Measurements from ENCODE around the gene NOTCH3.

NOTCH3 gene

DNA sequence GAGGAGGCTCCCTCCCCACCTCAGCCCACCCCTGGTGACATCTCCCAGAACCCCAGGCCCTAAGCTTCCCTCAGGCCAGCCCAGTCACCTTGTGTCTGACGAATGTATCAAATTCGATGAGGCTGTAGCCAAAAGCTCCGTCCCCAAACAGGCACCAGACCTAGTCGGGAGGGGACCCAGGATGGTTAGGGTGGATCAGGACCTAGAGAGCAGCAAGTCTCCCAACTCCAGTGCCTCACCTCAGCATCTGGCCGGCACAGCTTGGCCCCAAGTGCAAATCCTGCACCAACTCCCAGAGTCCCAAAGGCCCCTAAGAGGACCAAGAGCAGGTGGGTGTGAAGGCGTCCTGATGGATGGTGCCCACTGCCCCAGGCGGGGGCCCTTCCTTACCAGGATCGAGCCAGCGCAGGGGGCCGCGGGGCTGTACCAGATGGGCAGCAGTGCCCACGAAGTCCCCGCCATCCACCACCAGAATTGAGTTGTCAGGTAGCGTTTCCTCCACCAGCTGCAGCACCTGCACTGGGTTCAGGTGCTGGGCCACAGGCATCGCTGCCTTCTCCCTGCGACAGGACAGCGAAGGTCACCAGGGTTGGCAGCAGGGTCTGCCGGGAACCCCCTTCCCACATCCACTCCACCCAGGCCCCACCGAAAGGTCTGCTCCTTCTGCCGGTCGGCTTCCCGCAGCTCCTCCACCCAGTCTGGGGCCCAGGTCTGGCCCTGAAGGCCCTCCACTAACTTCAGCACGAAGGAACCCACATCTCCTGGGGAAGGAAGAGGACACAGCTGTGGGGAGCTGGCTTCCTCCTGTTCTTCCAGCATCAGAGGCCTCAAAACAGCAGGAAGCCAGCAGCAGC is 84.8 kb downstream of the NOTCH3 start:
- DNase-seq (ENCODE audit: low read depth): no peak
- TF ChIP-seq, protein P1, sequence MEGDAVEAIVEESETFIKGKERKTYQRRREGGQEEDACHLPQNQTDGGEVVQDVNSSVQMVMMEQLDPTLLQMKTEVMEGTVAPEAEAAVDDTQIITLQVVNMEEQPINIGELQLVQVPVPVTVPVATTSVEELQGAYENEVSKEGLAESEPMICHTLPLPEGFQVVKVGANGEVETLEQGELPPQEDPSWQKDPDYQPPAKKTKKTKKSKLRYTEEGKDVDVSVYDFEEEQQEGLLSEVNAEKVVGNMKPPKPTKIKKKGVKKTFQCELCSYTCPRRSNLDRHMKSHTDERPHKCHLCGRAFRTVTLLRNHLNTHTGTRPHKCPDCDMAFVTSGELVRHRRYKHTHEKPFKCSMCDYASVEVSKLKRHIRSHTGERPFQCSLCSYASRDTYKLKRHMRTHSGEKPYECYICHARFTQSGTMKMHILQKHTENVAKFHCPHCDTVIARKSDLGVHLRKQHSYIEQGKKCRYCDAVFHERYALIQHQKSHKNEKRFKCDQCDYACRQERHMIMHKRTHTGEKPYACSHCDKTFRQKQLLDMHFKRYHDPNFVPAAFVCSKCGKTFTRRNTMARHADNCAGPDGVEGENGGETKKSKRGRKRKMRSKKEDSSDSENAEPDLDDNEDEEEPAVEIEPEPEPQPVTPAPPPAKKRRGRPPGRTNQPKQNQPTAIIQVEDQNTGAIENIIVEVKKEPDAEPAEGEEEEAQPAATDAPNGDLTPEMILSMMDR (IDR thresholded peaks at IDR 0.05; ENCODE audit: low read length, missing control alignments): no peak
- H3K4me3 ChIP-seq (replicated peaks; ENCODE audit: low read depth, low read length): no peak overlapping the region

DNA sequence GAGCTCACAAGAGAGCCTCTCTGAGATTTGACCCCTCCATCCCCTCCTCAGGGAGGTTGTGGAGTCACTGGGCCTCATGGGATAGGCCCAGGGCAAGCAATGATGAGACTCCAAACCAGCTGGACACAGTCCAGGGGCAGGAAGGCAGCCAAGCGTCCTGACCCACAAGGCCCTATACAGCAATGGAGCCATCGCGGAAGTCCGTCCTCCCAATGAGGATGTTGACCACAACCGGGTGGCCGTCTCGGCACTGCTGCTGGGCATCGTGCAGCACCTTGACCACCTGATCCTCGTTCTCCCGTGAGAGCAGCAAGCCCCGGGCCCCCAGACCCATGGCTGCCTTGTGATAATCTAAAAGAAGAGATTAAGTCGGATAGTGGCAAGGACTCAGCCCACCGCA is 85.7 kb downstream of the NOTCH3 start:
- no peak overlapping the region for H3K4me3 ChIP-seq (replicated peaks; ENCODE audit: low read depth, low read length)
- peak; percentile 68 for DNase-seq (ENCODE audit: low read depth)
- TF ChIP-seq, protein P1 (IDR thresholded peaks at IDR 0.05; ENCODE audit: low read length, missing control alignments): no peak

DNA sequence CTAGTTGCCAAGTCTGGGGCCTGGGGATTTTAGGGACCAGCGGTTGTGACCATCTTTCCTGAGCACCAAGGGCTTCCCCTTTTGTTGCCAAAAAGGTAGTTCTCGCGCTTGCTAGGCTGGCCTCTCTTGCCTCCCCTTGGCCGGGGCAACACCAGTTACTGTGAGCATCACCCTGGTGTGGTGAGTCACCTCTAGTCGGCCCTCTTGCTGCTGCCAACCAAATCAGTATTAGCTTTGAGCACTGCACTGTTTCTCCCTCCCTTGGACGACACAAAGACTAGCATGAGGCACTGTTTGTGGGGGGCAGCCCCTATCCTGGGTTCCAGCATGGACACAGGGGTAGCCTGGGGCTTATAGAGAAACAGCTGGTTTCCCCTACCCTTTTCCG is 86.6 kb downstream of the NOTCH3 start:
- H3K4me3 ChIP-seq (replicated peaks; ENCODE audit: low read depth, low read length): no peak overlapping the region
- TF ChIP-seq, protein P1 (IDR thresholded peaks at IDR 0.05; ENCODE audit: low read length, missing control alignments): no peak
- DNase-seq (ENCODE audit: low read depth): peak; percentile 54

DNA sequence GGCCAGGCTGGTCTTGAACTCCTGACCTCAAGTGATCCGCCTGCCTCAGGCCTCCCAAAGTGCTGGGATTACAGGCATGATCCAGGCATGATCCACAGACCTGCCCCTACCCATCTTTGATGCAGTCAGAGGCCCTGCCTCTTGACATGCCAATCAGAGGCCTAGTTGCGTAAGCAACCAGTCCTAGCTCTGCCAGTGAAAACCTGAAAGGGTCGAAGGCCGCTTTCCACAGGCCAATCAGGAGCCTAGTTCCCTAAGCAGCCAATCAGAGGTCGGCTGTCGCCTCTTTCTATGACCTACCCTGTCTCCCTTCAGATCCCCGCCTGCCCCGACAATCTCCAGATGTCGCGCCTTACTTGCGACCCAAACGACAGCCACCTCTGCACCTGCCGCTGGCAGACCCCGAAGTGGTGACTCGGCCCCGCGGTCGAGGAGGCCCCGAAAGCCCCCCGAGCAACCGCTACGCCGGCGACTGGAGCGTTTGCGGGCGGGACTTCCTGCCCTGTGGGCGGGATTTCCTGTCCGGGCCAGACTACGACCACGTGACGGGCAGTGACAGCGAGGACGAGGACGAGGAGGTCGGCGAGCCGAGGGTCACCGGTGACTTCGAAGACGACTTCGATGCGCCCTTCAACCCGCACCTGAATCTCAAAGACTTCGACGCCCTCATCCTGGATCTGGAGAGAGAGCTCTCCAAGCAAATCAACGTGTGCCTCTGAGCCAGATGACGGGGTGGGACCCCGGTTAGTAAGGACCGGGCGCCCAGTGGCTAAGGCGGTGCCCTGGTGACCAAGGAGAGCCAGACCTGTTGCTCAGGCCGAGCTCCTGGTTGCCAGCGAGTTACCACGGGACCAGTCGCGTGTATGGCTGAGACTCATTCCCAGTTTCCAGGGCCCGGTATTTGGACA is 87.3 kb downstream of the NOTCH3 start:
- no peak overlapping the region for H3K4me3 ChIP-seq (replicated peaks; ENCODE audit: low read depth, low read length)
- TF ChIP-seq, protein P1 (IDR thresholded peaks at IDR 0.05; ENCODE audit: low read length, missing control alignments): no peak
- no peak for DNase-seq (ENCODE audit: low read depth)

DNA sequence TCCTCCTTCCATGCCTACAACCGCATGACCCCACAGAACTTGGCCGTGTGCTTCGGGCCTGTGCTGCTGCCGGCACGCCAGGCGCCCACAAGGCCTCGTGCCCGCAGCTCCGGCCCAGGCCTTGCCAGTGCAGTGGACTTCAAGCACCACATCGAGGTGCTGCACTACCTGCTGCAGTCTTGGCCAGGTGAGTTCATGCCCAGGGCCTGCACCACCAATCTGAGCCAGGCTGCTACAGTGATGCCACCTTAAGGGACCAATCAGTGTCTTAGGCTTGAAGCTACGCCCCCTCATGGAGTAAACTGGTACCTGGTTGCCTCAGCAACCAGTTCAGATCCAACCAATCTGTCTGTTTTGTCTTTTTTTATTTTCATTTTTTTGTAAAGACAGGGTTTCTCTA is 88.4 kb downstream of the NOTCH3 start:
- DNase-seq (ENCODE audit: low read depth): no peak
- TF ChIP-seq, protein P1 (IDR thresholded peaks at IDR 0.05; ENCODE audit: low read length, missing control alignments): no peak
- no peak overlapping the region for H3K4me3 ChIP-seq (replicated peaks; ENCODE audit: low read depth, low read length)

DNA sequence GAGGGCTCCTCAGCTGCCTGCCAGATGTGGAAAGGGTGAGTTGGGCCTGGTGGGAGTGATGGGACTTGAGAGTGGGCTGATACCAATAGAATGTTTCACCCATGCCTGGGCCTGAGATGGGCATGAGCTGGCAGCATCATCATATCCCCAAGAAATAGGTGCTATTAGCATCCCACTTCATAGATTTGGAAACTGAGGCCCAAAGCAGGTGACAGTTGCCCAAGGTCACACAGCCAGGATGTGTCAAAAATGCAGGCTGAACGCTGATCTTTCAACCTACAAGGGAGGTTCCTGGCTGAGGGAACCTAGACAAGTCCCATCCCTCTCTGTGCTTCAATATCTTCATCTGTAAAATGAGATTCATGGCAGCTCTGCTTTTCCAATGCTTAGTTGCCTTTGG is 89.0 kb downstream of the NOTCH3 start:
- H3K4me3 ChIP-seq (replicated peaks; ENCODE audit: low read depth, low read length): no peak overlapping the region
- no peak for DNase-seq (ENCODE audit: low read depth)
- TF ChIP-seq, protein P1 (IDR thresholded peaks at IDR 0.05; ENCODE audit: low read length, missing control alignments): no peak

Data from fibroblast of pulmonary artery (primary cell).